C4-2B (cell line): ENCODE measurements around the gene GALNT1.

Source experiments
- CTCF ChIP-seq: fragments of 450-650 bp; conservative IDR thresholded peaks from 2 replicates; pipeline ENCODE4 v1.5.1; 2017; ENCODE audit warnings: mild to moderate bottlenecking
- ZFX ChIP-seq: fragments of 450-650 bp; IDR thresholded peaks from 2 replicates; pipeline ENCODE4 v1.6.1; 2017

DNA sequence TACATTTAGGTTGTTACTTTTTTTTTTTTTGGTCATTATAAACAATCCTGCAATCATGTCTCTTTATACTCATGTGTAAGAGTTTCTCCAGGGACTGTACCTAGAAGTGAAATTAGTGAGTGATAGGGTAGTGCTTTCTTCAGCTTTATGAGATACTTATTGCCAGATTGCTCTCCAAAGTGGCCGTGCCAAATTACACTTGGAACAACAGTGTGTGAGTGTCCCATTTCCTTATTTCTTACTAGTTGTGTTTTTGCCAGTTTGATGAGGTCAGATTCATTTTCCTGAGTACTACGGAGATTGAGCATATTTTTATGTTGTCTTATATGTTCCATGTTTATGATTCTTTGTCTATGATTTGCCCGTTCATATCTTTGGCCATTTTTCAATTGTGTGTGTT lies 39.2 kb downstream of the GALNT1 start:
- TF ChIP-seq CTCF, result no peak
- TF ChIP-seq ZFX, result no peak
